Measurements from ENCODE around the gene TMEM50B.

GRCh38 chr21:33412832-33413519 lies 66.8 kb downstream of the TMEM50B start:
- TF ChIP-seq CTCF (conservative IDR thresholded peaks at IDR 0.05; ENCODE audit: low read length) (no peak), EZH2phosphoT487 (IDR thresholded peaks at IDR 0.05; ENCODE audit: borderline replicate concordance) (no peak)

Data from Loucy (cell line).